GM18867 (cell line): ENCODE measurements around the gene SNCG.
A peak's percentile ranks its signal among the peaks of the same experiment; 100 is the strongest.

Source experiments
- ATAC-seq: cut with Tn5 transposase; IDR thresholded peaks from one replicate; pipeline ENCODE4 v1.9.1; 2021; ENCODE audit warnings: mild to moderate bottlenecking, moderate library complexity; ENCODE audit not compliant: unreplicated experiment

The SNCG gene

DNA sequence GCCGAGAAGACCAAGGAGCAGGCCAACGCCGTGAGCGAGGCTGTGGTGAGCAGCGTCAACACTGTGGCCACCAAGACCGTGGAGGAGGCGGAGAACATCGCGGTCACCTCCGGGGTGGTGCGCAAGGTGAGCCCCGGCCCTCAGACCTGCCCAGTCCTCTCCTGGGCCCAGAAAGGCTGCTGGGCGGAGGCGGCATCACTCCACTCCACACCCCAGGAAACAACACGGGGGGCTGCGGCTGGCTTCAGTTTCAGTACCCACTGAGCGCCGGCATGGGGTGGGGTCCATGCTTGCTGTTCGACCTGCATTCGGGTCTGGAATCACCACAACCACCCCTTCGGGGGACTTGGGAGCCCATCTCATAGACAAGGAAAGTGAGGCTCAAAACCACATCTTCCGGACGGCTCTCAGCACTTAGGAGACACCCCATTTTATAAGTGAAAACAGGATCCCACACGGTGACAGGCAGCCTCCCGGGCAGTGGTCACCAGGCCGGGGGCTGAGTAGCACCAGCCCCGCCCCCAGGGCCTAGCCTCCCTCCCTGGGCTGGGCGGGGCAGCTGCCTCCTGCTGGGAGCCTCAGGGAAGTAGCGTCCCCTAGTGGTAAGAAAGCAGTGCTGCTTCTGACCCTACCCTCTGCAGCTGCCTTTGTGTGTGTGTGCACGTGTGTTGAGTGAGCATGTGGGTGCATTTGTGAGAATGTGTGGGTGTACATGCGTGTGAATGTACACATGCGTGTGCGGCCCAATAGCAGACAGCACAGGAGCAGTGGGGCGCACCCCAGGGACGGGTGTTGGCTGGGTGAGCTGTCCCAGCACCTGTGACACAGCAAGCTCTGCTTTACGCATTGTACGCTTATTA lies 1.8 kb downstream of the SNCG start:
- ATAC-seq, result peak; percentile 66

DNA sequence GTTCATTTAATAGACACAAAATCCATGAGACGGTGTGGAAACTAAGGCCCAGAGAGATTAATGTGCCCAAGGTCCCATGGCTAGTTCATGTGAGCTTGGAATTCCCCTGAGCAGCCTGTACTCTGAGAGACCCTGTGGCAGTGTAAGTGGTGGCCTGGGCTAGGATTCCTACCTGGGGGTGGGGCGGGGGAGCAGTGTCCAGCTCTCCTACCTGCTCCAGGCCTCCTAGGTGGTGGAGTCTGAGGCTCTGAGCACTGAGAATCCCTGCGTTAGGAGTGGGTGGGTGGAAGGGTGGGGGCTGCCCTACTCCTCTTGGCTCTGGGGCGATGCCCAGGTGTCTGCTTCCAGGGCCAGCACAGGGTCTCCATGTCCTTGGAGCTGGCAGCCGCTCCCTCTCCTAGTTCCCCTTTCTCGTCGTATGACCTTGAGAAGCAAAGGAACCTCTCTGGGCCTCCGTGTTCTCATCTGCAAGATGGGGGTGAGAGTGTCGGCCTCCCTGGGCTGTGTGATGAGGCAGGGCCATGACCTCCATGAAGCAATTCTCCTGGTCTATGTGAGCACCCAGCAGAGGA lies 2.5 kb downstream of the SNCG start:
- ATAC-seq, result no peak

DNA sequence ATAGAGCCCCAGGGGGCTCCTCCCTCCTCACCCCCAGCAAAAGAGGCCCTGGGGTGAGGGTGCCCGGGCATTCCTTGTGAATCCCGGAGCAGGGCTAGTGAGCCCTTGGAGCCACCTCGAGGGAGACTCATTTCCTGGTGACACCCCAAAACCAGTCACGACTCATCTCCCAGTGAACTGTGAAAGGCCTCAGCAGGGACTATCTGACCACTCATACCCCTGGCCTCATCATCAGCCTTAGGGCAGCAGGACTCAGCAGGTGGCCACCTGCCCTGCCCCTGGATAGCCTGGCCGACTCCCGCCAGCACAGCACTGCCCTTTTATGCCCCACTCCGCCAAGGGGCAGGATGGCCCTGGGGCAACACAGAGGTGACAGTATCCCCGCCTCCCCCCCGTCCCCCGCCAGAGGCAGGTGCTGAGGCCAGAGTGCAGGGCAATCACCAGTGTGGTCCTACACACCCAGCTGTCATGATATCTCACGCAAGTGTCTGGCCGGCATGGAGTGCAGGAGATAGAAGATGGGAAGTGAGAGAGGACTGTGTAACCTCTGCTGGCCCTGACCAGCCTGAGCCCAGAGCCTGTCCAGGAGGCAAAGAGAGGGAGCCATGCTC lies 3.2 kb downstream of the SNCG start:
- ATAC-seq, result no peak

DNA sequence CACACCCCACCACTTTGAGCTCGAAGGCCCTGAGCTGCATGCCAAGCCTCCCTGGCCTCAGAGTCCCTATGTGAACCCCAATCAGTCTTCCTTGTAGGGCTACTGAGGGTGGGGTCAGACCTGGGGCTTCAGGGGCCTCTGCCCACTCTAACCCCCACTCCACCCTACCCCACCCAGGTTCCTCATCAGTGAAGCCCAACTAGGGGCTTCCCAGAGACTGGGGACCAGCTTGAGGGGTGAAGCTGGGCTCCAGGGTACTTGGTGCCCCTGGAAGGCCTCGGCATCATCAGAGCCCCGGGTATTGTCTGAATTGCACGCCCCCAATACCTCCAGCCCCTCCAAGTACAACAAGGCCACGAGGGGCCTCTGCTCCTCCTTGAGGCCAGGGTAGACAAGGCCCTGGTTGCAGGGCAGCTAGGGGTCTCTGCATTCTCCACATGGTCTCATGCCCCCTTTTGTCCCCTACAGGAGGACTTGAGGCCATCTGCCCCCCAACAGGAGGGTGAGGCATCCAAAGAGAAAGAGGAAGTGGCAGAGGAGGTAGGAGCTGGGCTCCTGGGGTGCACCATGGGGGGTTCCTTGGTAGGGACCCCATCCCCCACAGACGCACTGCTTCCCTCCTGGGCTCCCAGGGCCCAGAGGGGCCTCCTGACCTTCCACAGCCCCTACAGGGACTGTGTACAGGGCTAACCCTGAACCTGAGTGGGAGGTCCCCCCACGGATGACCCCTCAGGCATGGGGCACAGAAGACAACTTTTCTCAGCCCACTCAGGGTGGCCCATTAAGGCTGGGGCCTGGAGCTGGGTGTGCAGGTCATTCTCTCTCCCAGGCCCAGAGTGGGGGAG lies 4.0 kb downstream of the SNCG start:
- ATAC-seq, result no peak

DNA sequence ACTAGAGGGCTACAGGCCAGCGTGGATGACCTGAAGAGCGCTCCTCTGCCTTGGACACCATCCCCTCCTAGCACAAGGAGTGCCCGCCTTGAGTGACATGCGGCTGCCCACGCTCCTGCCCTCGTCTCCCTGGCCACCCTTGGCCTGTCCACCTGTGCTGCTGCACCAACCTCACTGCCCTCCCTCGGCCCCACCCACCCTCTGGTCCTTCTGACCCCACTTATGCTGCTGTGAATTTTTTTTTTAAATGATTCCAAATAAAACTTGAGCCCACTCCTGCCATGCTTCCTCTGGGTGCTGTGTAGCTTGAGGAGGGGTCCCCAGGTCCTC lies 4.5 kb downstream of the SNCG start:
- no peak for ATAC-seq

DNA sequence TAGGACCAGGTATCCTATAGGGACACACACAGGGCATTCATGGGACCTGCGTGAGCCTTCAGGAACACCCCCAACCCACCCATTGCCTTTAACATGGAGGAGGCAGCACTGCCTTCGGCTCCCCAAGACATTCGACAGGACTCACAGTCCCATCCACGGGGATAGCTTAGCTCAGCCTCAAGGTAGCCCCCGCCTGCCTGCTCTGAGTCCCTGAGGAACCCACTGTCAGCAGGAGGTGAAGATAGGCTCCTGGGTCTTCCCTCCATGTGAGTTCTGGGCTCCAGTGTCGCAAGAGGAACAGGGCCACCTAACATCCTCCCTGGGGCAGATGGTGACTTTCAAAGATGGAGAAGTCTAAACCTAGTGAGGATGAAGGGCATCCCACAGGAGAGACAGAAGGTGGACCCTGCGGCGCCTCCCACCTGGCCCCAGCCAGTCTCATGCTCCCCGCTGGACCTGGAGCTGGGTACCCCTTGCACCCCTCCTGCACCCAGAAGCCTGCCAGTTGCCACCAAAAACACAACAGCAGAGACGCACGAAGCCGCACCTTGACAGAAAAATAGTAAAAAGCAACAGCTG lies 5.0 kb downstream of the SNCG start:
- ATAC-seq, result no peak

DNA sequence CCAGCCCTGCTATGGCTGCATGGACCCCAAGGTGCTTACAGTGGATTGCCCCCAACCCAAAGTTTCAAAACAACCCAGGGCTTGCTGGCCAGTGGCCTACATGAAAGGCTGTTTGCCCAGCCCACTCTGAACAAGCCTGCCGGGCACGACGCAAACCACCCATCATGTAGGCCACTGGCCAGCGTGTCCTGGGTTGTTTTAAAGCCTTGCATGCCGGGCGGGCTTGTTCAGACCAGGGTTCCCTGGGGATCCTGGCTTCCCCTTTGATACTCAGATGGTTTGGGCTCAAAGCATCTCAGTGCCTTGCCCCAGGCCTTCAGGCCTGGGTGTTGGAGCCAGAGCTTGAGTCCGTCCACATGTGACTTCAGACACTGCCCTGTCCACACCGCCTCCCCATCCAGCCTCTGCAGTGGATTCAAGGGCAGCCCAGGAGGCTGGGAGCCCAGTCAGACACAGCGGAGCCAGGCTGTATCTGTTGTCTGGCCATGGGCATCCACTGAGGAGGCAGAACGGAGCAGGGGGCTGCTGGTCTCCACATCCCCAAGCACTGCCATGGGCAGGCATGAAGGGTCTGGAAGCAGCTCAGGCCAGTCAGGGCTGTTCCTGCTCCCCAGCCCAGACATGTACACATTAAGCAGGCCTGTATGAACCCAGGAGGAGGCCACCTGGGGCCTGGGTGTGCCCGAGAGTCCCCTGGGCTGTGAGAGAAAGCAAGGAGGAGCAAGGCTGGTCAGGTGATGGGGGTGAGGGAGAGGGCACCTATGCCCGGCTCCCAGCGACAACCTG lies 5.9 kb downstream of the SNCG start:
- no peak for ATAC-seq

DNA sequence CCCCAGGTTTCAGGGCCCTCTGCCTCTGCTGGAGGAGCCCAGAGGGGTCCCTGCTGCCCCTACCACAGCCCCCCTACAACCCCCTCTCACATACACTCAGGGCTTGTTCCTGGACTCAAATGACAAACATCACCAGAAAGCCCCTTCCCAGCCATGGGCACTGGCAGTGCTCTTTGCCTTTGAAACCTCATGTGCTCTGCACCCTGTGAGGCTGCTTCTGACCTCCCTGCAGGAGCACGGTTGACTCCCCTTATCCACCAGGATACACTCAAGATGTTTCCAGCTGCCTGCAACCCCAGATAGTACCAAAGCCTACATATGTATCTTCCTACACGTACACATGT lies 6.4 kb downstream of the SNCG start:
- no peak for ATAC-seq

DNA sequence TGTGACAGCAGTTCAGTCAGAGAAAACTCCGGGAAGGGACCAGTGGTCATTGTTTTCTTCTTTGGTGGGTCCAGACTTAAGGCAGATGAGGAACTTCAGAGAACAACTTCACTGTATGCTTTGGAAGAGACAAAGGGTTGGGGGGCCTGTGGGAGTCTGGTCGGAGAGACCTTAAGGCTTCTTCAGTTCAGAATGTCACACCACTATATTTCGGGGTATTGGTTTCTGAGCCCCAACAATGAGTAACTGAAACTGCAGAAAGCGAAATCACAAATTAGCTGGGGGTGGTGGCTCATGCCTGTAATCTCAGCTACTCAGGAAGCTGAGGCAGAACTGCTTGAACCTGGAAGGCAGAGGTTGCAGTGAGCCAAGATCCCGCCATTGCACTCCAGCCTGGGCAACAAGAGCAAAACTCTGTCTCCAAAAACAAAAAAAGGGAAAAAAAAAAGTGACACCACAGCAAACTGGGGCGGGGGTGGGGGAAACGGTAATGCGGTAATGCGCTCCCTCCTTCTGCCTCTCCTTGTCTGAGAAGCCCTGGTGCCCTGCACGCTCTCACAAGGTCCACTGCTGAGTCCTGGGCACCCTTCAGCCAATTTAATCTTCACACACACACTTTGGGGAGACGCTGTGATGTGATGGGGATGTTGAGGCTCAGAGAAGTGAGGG lies 7.7 kb downstream of the SNCG start:
- ATAC-seq, result peak; percentile 42

DNA sequence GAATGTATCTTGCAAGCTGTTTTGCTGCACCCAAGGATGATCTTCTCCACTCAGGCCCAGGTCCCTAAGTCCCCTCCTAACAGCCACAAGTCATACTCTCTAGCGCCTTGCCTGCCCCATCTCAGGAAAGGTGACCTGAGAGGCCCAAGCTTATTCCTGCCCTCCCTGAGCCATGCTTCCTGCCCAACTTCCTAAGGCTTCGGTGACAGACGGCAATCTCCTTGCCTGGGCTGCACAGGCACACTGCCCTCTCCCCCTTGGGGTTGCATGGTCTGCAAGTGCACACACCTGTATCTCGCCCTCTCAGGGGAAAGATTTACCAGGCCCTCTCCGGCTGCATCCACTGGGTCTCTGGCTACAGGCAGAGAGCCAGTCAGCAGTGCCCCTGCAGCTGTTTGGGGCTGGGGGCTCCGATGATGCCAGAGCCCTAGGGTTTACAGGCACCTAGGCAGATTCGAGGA lies 9.1 kb downstream of the SNCG start:
- no peak for ATAC-seq

DNA sequence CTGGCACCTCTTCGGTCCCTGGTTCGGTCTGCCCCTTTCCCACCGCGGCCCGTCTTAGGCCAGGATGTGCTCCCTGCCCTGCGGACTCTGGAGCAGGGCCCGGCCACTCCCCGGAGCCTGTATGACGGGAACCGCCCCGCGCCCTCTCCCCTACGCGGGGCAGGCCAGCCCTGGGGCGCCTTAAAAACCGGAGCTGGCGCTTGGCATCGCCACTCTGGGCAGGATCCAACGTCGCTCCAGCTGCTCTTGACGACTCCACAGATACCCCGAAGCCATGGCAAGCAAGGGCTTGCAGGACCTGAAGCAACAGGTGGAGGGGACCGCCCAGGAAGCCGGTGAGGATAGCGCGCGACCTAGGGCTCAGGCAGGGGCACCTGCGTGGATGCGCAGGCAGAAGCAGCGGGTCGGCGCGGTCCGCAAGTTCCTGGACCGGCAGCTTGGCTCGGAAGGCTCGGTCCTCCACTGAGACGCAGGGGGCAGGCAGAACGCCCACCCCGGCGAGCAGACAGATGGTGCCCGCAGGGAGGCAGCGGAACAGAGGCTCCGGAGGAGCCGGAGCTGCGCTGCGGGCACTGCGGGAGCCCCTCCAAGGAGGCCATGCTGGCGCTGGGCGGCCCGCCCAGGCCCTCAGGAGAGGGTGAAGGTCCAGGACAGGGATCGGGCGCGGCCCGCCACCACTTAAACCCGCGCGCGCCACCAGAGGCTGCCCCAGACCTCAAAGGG lies 10.0 kb downstream of the SNCG start, which contains the start of gene ADIRF:
ADIRF (plus strand) TSS at position 212 of the 723 bp plus-strand sequence; CDS start at position 275, 63 bp downstream.
- no peak for ATAC-seq

DNA sequence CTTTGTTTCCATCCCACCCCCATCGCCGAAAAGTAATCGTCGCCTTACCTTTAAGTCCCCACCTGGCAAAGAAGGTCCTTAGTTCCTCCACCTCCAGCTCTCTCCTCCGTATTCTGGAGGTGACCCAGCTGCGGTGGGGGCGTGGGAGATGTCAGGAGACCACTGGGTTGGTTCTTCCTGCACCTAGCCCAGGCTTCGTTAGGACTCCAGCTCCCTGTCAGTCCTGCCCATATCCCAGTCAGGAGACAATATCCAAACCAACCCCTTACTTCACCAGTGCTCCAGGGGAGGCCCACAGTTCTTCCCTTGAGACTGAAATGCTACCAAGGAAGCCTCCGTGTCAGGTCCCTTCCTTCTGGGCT lies 10.6 kb downstream of the SNCG start:
- ATAC-seq, result no peak

DNA sequence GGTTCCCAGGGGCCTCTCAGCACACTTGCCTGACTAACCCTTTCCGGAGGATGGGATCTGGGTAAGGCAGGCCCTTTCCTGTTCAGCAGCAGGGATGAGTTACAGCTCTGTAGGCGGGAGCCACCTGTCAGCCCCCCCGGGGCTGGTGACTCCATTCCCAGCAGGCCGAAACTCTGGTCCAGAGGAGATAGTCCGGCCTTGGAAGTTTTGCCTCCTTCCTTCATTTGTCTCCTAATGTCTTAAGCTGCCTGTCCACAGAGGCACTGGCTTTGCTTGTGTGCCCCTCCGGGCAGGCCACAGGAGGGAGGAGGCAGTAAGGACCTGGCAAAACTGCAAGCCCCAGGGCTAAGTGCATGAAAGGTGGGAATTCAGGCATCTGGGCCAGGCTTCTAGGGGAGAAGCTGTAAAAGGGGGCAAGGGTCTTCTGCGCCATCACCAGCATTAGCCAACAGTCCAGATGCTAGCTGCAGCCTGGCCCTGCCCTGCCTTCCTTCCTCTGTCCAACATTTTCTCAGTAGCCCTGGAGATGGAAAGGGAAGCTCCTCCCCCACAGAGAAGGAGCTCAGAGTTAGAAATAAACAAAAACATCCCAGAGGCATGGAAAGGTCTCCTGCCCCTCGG lies 11.1 kb downstream of the SNCG start:
- ATAC-seq, result no peak

DNA sequence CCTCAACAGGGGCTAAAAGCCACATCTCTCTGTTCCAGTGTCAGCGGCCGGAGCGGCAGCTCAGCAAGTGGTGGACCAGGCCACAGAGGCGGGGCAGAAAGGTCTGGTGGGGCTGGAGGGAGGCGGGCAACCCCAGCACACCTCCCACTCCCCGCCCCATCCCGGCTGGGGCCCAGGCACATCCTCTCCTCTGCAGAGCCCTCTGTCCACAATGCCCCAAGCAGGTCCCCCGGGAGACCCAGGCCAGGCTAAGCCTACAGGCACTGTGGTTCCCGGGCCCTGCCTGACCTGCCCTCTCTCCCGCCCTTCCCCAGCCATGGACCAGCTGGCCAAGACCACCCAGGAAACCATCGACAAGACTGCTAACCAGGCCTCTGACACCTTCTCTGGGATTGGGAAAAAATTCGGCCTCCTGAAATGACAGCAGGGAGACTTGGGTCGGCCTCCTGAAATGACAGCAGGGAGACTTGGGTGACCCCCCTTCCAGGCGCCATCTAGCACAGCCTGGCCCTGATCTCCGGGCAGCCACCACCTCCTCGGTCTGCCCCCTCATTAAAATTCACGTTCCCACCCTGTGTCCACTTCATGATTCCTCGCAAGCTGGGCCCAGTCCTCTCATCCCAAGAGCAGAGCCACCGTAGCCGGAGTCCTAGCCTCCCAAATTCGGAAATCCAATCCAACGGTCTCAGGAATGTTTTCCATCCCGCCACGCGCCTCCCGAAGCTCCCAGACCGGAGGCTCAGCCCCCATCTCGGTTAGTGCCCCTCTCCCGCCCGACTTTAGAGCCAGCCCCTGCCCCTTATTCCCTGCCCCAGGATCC lies 12.0 kb downstream of the SNCG start:
- ATAC-seq, result no peak

DNA sequence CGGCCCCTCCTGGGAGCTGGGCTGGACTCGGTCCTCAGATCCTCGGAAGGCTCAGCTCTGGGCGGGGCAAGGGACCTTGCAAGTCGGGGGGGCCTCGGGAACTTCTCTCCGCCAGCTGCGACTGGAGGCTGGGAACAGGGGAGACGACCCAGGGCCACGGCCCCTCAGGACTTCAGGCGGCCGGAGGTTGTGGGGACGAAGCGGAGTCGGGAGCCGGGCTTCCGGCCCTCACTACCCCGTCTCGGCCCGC lies 12.5 kb downstream of the SNCG start:
- ATAC-seq, result no peak

DNA sequence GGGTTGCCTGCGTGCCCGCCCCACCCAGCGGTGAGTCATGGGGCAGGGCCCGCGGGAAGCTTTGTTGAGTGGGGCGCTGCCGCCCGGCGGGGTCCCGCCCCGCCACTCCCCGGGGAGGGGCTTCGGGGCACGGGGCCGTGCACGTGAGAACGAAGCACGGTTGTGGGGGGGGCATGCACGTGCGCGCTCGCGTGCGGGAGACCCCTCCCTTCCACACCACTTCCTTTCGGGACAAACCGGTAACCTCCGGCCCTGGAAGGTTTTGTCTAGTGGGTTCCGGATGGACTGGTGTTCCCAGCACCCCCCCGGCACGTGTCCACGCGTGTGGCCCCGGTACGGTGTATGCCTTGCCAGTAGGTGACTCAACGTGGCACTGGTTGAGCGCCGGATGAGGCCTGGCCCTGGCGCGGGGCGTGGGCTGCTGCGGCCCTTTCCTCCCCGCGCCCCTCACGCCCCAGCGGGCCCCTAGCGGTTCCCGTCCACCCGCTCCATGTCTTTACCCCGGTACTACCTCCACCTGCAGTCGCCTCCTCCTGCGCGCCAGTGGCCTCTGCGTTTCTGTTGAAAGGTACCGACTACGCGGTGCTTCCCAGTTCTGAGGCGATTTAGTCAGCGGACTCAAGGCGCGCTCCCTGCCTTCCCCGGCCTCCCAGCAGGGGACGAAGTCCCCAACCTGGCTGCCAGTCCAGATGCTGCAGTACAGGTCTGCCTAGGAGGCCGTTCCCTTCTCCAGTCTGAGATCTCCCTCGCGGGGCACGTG lies 13.0 kb downstream of the SNCG start:
- peak; percentile 81 for ATAC-seq

DNA sequence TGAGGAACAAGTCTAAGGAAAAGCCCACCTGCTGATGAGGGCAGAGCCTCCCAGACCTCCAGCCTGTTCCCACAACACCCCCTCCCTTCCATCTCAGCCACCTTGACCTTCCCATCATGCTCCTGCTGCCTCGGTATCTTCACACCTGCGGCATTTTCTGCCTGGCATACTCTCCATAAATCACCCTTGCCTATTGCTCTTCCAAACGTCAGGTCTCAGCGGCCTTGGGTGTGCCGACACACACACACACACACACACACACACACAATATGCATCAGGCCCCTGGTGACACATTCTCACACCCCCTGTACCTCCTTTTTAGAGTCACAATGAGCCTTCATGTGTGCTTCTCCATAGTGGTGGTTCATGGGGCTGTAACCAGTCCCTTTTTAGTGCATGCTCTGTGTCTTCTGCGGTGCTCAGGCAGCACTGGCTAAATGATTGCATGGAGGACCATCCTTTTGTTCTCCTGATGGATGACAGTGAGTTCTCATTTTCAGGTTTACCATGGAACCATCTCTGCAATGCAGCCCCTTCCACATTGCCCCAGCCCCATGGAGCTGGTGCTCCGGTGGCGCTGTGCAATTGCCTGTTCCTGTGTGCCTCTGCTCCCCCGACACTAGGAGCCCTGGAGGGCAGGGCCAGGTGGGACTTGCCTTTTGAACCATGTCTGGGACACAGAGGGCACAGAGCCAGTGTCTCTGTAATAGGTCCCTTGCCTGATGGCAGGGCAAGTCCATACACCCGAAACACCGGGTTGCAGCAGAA lies 14.4 kb downstream of the SNCG start:
- no peak for ATAC-seq
